Measurements from ENCODE around the gene ADARB2.

GRCh38 chr10:1489801-1490200, 247.5 kb downstream of the ADARB2 start:
- TF ChIP-seq POLR2AphosphoS5 (IDR thresholded peaks at IDR 0.05; ENCODE audit: low read depth, low read length), result no peak
- TF ChIP-seq FOXP2 (optimal IDR thresholded peaks at IDR 0.05; ENCODE audit: borderline replicate concordance, extremely low read depth, extremely low read length, insufficient read depth), result no peak
- TF ChIP-seq, protein P1, sequence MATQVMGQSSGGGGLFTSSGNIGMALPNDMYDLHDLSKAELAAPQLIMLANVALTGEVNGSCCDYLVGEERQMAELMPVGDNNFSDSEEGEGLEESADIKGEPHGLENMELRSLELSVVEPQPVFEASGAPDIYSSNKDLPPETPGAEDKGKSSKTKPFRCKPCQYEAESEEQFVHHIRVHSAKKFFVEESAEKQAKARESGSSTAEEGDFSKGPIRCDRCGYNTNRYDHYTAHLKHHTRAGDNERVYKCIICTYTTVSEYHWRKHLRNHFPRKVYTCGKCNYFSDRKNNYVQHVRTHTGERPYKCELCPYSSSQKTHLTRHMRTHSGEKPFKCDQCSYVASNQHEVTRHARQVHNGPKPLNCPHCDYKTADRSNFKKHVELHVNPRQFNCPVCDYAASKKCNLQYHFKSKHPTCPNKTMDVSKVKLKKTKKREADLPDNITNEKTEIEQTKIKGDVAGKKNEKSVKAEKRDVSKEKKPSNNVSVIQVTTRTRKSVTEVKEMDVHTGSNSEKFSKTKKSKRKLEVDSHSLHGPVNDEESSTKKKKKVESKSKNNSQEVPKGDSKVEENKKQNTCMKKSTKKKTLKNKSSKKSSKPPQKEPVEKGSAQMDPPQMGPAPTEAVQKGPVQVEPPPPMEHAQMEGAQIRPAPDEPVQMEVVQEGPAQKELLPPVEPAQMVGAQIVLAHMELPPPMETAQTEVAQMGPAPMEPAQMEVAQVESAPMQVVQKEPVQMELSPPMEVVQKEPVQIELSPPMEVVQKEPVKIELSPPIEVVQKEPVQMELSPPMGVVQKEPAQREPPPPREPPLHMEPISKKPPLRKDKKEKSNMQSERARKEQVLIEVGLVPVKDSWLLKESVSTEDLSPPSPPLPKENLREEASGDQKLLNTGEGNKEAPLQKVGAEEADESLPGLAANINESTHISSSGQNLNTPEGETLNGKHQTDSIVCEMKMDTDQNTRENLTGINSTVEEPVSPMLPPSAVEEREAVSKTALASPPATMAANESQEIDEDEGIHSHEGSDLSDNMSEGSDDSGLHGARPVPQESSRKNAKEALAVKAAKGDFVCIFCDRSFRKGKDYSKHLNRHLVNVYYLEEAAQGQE (IDR thresholded peaks at IDR 0.05; ENCODE audit: insufficient read depth in 1 of 2, low read depth in 2 of 2, low read length in 2 of 2), result no peak
